PC-9 (cell line): Measurements from ENCODE around the gene SIAE.

ENCODE experiments used
- EZH2 ChIP-seq: fragments of 200-600 bp; sonication (generic); IDR thresholded peaks from 2 replicates; pipeline ENCODE4 v1.8.0; 2017; ENCODE audit warnings: antibody characterized with exemption, low read depth
- TF ChIP-seq, protein P1 (sequence below): fragments of 200-600 bp; sonication (generic); conservative IDR thresholded peaks from 2 replicates; pipeline ENCODE4 v1.6.1; 2017; ENCODE audit warnings: mixed run types, antibody characterized with exemption, mild to moderate bottlenecking, moderate library complexity

GRCh38 chr11:124597626-124598025, 75.9 kb downstream of the SIAE start:
- TF ChIP-seq, protein P1, sequence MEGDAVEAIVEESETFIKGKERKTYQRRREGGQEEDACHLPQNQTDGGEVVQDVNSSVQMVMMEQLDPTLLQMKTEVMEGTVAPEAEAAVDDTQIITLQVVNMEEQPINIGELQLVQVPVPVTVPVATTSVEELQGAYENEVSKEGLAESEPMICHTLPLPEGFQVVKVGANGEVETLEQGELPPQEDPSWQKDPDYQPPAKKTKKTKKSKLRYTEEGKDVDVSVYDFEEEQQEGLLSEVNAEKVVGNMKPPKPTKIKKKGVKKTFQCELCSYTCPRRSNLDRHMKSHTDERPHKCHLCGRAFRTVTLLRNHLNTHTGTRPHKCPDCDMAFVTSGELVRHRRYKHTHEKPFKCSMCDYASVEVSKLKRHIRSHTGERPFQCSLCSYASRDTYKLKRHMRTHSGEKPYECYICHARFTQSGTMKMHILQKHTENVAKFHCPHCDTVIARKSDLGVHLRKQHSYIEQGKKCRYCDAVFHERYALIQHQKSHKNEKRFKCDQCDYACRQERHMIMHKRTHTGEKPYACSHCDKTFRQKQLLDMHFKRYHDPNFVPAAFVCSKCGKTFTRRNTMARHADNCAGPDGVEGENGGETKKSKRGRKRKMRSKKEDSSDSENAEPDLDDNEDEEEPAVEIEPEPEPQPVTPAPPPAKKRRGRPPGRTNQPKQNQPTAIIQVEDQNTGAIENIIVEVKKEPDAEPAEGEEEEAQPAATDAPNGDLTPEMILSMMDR: no peak
- no peak for TF ChIP-seq EZH2
